HG03280 (cell line): Measurements from ENCODE around the gene TMEM171.

ENCODE experiments used
- ATAC-seq: cut with Tn5 transposase; IDR thresholded peaks from one replicate; pipeline ENCODE4 v1.9.1; 2021; ENCODE audit warnings: mild to moderate bottlenecking, moderate library complexity; ENCODE audit not compliant: unreplicated experiment

The TMEM171 gene

DNA sequence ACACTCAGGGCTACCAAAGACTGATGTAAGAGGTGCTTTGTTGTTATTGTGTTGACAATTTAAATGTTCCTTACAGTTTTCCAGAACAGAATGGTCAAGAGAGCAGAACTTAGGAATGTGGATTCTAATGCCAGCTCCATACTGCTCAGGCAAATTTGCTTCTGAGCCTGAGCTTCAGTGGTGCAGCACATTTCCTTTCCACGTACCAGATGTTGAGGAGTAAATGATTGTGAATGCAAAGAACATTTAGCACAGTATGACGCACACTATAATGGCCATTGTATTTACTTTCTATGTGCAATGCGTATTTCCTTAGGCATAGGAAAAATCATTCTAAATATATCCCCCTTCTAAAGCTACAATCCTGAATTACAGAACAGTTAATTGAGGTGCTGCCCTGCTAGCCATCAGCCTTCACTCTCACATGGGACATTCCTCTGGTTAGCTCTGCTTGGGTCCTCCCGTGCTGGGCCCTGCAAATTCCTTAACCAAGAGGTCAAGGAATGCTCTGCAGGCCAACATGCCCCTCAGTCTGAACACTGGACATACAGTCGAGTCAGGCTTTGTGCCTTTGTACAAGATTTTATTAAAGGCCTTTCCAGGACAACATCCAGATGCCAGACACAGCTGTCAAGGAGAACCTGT is 31.5 kb downstream of the TMEM171 start:
- ATAC-seq = no peak

DNA sequence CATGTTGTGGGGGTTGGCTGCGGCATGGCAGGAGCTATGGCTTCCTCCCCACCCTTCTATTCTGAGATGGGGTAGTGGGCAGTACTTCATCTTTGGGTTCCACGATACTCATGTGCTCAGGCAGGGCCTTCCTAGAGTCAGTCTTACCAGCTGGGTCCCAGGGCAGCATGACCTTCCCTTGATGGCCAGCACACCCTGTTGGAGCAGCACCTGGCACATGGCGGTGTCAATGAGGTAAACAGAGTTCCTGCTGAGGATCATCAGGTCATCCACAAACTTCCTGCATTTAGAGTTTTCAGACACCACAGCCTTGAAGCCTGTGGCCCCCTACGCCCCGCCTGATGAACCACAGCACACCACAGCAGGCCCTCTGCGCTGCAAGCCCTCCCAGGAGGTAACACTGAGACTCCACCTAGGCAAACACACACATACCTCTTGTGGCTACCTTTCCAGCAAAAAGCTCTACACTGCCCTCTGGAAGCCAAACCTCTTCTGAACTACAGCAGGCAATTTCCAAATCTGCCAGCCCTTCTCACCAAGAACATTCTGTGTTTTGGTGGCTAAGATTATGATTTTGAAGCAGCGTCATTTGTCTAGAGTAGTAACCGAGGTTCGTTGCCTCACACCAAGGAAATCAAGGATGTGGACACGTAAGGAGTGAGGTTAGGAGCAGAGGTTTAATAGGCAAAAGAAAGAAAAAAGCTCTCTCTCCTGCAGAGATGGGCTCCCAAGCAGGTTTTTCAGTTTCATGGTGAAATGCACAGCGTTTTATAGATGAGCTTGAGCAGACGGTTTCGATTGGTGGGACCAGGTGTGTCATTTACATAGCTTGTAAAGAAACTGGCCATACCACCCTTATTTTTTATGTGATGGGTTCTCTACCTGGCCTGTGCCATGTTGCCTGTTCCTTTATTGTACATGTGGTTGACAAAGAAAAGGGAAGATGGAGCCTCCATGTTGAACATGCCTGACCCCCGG is 32.3 kb downstream of the TMEM171 start:
- ATAC-seq = no peak

DNA sequence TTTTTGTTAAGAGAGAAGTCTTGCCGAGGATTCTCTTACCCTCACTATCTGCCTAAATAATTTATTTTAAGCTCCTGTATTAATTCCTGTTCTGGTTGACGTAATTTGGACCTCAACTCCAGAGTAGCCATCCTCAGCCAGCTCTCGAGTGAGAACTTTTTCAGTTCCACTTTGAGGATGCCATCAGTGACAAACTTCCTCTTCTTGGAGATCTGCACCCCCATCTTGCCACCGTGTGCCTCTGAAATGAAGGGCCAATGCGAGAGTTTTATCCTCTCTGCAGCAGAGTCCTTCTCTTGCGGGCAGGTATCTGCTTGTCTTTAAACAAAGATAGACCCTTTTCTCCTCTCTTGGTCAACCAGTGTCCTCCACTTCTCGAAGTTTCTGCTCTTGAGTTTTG is 33.1 kb downstream of the TMEM171 start:
- no peak for ATAC-seq

DNA sequence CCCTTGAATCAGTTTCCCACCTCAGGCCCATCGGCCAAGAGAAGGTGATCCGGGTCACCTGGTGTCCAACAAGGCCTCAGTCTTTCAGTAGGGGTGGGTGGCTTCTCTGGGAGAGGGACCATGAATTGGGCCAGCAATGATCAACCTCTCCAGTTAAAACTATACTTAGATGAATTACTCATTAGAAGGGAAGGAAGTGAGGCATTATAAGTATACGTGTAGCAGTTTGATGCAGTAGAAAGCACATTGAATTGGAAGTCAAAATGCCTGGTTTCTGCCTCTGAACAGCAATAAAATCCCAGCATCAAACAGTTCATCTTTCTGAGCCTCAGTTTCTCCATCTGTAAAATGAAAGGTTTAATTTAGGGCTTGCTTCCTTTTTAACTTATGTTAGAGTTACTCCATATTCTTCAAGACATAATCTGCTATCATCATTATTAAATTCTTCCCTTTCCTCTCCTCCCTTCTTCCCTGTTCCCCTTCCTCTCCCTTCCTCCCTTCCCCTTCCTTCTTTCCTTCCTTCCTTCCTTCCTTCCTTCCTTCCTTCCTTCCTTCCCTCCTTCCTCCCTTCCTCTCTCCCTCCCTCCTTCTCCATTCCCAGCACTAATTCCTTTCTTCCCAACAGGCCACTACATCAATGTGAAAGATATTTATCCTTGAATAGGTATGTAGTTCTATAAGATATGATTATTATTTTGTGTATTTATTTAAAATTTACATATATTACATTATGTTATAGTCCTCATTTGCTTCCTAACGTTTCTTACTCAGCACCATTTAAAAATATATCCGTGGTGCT is 34.0 kb downstream of the TMEM171 start:
- no peak for ATAC-seq

DNA sequence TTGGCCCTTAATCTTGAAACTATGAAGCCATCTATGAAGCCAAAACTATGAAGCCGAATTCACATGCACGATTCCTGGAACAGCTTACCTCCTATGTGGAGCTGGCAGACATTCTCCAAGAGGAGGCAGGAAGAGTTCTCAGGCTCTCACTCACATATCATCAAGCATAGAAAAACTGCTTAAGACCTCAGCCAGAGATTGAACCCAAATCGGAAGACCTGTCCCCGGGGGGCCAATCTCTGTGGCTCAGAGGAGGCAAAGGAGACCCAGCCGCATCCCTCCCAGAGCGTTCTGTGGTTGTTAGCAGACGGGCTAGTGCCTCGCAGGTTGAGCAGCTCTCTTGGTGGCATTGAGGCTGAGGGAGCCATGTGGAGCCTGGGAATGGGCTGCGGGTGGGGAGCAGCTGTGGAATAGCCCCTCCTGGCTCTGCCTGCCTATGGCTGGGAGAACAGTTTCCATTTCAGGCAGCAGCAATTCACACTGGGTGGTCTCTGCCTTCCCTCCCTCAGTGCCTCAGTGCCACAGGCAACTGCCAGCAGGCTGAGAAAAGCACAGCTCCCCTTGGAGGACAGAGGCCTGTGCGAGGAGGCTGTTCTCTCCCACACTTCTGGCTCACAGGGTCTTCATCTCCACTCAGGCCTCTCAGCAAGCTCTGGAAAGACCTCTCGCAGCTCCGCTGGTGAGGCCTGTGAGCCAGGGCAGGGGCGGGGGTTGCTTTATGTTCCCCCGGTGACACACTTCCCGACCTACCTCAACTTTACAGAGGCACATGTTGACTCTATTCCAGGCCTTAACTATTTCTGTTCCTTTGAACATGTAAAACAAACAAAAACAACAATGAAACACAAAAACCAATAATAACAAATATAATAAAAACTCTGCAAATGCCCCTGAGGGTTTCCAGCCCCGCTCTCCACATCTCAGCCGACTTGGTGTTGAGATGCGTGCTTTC is 35.2 kb downstream of the TMEM171 start:
- no peak for ATAC-seq

DNA sequence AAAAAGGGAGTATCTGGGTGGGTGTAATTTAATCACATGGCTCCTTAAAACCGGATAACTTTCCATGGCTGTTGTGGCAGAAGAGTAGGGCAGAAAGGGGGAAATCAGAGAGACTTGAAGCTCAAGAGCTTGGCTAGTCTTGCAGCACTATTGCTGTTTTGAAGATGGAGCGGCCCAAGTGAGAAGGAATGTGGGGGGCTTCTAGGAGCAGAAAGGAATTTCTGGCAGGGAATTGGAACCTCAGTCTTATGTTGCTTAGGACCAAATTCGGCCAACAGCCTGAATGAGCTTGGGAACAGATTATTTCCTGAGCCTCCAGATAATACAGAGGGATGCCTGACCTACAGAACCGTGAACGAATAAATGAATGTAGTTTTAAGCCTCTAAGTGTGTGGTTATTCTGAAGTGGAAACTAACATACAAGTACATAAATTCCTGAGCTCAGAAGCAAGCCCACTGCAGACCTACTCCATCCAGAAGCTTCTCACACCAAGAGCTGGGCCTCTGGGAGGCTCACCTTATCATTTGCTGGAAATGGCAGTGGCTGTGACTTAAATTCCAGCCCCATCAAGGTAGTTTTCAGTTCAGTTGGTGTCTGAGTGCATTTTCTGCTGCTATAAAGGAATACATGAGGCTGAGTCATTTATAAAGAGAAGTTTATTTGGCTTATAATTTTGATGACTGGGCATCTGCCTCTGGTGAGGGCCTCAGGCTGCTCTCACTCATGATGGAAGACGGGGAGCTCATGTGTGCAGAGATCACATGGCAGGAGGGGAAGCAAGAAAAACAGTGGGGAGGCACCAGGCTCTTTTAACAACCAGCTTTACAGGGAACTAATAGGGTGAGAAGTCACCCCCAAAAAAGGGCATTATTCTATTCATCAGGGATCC is 37.3 kb downstream of the TMEM171 start:
- ATAC-seq = no peak

DNA sequence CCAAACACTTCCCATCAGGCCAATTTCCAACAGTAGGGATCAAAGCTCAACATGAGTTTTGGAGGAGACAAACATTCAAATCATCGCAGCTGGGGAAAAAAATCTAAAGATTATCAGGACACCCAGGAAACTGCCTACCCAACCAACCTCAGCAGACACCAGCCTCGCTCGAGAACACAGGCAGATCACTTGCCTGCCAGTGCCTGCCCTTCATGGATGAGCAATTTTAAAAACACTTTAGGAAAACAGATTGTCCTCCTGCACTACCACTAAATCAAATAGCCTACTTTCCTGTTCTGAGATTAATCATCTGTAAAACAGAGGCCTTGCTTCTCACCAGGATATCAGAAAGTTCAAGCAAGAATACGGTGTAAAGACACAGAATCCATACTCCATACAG is 37.9 kb downstream of the TMEM171 start:
- no peak for ATAC-seq

DNA sequence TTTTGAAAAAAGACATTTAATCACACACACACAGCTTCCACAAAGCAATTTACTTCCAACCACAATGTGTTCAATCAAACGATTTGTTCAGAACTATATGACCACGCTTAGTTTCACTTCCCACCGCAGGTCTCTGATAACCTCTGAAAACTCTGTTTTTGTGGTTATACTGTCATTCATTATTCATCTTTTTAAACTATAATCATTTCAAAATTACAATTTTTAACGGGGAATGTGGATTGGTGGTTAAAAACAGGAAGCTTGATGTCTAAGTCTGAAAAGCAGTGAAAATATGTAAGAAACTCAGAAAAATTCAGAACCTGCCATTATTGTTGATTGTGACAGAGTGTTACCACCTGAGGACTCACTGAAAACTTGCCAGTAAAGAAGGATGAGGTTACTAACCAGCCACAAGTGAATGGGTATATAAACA is 39.9 kb downstream of the TMEM171 start:
- ATAC-seq = no peak

DNA sequence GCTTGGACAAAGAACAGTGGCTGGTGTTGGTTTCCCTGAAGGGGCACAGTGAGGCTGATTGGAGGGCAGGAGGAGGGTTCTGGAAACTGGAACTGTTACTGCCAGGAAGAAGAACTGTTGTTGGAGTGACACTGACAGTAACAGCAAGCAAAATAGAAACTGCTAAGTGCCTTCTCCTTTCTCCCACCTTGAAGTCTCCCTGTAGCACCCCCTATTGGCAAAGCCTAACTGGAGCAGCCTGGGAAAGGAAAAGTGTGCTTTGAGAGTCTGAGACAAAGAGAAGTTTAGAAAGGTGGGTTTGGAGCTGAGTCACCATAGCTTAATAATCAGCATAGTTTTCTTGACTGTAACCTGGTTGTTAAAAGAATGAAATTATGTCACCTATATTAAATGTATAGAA is 50.1 kb downstream of the TMEM171 start:
- ATAC-seq = no peak

DNA sequence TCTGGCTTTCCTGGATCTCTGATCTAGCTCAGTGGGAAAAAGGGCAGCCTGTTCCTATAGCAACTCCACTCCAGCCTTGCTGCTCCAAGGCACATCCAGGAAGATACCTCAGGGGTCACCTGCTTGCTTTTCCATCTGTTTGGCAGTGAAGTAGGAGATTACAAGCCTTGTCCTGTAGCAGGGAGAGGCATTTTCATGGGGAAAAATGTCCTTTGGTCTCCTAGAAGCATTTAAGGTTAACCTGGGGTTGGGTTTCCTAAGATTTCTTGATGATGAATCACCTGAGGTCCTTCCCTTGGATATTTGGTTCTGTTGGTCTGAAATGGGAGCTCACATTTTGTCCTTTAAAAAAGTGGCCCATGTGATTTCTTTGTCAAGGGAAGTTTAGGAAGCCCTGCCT is 51.1 kb downstream of the TMEM171 start:
- ATAC-seq = no peak

DNA sequence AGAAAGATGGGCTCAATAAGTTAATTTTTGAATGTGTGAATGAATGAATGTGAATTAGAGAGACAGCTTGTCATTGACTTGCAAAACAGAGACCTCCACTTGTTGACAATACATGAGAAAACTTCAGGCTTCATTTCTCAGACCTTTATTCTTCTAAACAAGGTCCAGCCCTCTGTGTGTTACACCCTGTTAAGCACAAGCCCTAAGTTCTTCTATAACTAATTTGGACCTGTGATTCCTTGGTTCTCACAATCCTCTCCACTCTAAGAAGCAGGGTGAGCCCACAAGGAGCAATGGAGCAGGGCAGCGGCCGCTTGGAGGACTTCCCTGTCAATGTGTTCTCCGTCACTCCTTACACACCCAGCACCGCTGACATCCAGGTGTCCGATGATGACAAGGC is 52.6 kb downstream of the TMEM171 start, which contains the start of gene TMEM174:
Gene TMEM174, plus strand, starts transcription at position 243 of the 400 bp plus-strand sequence. Its CDS starts 51 bp downstream, at position 294.
- ATAC-seq = no peak

DNA sequence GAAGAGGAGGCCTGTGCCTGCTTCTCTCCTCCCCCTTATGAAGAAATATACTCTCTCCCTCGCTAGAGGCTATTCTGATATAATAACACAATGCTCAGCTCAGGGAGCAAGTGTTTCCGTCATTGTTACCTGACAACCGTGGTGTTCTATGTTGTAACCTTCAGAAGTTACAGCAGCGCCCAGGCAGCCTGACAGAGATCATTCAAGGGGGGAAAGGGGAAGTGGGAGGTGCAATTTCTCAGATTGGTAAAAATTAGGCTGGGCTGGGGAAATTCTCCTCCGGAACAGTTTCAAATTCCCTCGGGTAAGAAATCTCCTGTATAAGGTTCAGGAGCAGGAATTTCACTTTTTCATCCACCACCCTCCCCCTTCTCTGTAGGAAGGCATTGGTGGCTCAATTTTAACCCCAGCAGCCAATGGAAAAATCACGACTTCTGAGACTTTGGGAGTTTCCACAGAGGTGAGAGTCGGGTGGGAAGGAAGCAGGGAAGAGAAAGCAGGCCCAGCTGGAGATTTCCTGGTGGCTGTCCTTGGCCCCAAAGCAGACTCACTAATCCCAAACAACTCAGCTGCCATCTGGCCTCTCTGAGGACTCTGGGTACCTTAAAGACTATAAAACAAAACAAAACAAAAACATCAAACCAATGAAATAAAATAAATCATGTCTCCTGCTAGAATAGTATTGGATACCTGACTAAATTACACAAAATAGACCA is 53.9 kb downstream of the TMEM171 start:
- no peak for ATAC-seq

DNA sequence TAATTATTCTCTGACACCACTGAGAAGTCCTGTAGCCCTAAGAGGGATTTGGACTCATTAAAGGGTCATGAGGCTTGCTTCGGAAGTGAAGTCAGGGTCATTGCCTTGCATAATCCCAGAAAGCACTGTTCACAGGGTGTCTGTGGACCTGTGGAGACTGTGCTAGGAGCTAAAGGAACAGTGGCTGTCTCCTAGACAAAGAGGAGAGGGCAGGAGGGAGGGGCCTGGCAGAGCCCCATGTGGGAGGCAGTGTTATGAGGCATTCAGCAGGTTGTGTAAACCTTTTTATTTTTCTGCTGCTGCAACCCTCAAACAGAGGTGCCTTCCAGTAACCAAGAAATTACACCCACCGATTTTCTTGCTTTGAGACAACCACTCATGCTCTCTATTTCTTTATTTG is 55.9 kb downstream of the TMEM171 start:
- ATAC-seq = no peak

DNA sequence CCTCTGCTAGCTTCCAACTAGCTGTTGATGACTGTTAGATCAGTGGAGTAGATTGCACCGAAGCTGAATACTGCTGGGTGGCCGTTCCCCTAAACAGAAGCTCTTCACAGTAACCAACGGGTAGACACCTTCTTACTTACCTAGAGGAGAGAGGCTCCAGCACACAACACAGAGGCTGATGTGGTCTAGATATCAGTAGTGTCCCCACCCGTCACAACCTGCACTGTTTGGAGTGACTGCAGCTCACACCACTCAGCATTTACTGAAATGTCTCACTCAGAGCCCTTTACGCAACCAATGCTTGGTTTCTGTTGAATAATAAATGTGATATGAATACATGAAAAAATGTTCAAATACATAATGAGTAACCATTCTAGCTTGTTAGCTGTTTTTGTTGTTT is 57.9 kb downstream of the TMEM171 start:
- ATAC-seq = no peak

DNA sequence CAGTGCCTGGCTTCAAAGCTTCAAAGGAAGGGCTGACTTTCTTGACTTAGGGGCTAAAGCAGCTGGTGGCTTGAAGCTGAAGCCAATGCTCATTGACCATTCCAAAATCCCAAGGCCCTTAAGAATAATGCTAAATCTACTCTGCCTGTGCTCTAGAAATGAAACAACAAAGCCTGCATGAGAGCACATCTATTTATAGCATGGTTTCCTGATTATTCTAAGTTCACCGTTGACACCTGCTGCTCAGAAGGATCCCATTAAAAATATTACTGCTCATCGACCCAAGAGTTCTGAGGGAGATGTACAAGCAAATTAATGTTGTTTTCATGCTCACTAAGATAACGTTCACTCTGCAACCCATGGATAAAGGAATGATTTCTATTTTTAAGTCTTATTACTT is 59.4 kb downstream of the TMEM171 start:
- ATAC-seq = no peak

DNA sequence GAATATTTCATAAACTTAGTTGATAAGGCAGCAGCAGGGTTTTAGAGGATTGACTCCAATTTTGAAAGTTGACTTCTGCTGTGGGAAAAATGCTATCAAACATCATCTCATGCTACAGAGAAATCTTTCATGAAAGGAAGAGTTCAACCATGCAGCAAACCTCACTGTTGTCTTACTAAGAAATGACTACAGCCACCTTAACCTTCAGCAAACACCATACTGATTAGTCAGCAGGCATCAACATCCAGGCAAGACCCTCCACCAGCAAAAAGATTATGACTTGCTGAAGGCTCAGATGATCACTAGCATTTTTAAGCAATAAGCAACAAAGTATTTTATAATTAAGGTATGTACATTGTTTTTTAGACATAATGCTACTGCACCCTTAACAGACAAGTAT is 60.2 kb downstream of the TMEM171 start:
- no peak for ATAC-seq
